GM19240 (cell line): ENCODE data around the gene IL17B.
A peak's percentile ranks its signal among the peaks of the same experiment; 100 is the strongest.

ENCODE experiments used
- DNase-seq: peaks from one replicate; pipeline ENCODE4 v3.0.0; 2011; ENCODE audit warnings: low spot score; ENCODE audit not compliant: insufficient read length

IL17B gene

DNA sequence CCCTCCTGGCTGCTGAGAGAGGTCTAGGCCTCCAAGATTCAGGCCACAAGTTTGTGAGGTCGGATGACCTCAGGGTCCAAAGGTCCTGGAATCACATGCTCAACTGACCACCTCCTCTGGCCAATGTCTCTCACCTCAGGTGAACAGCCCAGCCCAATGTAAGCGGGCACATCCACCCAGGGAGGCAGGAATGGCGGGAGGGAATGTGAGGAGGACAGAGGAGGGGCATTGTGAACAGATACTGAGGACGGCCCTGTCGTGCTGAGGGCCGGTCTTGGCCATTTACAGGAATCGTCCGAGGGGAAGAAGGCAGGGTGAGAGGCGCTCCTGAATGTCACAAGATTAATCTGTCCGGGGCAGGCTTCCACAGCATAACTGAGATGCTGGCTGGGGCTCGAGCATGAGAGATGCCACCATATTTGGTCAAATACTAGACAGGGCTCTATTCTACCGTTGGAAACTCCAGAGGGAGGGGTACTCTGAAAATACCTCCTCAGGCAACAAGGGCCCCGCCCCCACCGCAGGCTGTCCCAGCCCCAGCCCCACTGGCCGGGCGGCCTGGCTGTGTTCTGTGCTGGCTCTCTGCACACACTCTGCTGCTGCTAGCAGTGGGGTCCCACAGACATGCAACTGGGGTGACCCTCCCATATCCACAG, 1.5 kb upstream of the IL17B start:
- no peak for DNase-seq

DNA sequence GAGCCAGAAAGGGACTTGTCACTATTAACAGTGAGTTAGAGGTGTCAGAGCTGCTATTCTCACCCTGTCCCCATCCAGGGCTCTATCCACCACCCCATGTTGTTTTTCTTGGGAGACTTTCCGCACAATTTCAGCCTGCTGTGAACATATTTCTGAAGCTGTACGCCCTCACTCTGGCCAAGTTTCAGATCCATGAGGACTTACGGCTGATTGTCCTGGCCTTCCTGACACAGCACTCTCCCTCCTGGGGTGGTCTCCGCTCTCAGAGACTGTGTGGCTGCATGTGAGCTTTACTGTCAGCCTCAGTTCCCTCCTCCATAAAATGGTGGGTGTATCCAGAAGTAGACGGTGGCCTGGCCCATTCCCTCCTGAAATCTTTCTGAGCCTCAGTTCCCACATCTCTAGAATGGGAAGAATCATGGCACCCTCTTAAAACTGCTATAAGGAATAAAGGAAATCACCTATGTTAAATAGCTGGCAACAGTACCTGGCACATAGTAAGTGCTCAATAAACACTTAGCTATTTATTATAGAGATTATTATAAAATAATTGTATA, 804 bp upstream of the IL17B start:
- DNase-seq: no peak

DNA sequence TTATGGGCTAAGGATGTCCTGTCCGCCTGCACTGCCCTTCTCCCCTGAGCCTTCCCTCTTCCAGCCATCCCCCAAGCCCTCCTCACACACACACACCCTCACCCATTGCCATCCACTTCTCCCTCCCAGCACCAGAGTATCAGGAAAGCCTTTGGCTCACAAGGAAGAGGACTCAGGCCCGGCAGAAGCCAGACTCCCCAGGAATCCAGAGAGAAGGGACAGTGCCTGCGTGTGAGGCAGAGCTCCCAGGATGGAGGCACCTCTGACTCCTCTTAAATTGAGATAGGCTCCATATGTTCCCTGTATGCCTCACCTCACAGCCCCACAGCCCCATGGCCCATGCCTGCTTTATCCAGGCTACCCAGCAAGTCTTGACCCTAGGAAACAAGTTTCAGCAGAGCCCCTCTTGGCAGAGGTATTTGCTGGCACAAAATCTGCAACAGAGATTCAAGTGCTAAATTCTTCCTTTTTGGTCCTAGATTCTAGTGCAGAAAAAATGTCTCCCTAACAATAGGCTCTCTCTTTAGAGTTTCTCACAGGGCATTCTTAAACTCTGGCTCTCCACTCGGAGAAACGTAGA, 761 bp downstream of the IL17B start:
- DNase-seq: no peak

DNA sequence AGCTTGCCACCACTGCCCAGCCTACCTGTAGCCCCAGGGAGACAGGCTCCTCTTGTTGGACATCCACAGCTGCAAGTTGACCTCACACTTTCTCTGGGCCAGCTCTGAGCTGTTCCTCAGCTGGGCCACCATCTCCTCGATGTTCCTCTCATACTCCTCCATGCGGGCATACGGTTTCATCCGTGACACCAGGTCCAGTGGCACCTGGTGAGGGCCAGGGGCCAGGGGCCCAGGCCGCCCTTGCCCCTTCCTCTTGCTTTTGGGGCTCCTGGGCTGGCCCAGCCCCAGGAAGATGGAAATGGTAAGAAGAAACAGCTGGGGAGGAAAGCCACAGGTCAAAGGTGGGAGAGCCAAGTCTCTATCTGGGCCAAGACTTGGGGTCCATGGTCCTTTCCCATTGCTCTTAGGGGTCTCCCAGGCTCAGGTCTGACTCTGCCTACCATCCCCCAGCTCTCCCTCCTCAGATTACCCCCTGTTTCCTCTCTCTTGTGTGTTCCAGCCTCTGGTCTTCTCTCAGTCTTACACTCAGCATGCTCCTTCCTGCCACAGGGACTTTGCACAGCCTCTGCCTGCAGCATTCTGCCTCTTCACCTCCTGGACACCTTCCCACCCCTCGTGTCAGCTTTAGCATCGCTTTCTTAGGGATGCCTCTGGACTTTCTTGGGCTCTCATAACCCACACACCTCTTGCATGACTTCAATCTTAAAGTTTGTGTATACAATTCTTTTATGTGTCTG, 2.2 kb downstream of the IL17B start:
- no peak for DNase-seq

DNA sequence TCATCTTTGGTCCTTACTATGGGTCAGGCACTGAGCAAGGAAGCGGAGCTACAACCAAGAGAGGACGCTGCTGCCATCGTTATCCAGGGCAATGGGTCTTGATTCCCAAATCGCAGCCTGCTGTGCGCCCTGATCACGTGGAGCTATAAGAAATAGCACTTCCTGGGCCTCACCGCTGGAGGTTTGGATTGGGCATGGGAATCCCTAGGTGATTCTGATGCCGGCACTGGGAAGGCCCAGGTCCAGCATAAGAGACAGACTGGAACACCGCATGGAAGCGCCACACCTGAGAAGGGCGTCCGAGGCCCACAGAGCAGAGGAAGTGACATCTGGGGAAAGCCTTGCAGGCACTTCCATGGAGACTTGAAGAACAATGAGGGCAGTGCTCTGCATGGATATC, 3.0 kb downstream of the IL17B start:
- DNase-seq: no peak

DNA sequence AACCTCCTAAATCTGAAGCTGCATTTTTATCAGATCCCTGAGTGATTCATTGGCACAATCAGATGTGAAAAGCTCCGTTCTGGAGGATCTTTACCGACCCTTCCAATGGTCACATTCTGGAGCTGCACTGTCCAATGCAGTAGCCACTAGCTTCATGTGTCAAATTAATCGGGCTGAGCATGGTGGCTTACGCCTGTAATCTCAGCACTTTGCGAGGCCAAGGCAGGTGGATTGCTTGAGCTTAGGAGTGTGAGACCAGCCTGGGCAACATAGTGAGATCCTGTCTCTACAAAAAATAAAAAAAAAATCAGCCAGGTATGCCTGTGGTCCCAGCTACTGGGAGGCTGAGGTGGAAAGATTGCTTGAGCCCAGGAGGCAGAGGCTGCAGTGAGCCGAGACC, 3.7 kb downstream of the IL17B start:
- DNase-seq: no peak

DNA sequence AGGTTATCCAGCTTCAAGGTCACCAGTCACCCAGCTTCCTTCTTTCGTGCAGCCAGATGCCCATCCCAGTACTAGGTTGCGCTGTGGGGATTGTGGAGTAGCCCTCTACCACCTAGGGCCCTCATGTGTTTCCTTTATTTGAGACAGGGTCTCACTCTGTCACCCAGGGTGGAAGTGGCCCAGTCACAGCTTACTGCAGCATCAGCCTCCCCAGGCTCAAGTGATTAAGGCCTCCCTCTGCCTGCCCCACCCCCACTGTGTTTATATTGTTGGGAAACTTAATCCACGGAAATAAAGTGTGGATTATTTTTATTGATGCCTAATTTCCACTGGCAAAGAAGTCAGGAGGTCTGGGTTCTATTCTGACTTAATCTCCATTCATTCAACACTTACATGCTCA, 4.3 kb downstream of the IL17B start:
- no peak for DNase-seq

DNA sequence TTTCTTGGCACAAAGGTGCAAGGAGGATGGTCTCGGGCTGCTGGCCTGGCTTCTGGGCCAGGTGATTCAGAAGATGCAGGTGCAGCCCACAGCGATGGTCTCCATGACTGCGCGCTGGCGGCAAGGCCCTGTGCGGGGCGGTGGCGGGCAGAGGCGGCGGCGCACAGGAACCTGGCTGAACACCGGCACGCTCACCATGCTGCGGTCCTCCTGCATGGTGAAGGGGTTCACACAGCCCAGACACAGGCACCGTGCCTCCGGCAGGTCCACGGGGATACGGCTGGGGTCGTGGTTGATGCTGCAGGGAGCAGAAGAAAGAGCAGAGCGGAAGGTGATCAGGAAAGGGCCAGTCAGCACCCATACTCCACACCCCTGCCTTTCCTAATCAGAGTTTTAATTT, 4.8 kb downstream of the IL17B start:
- DNase-seq: no peak

DNA sequence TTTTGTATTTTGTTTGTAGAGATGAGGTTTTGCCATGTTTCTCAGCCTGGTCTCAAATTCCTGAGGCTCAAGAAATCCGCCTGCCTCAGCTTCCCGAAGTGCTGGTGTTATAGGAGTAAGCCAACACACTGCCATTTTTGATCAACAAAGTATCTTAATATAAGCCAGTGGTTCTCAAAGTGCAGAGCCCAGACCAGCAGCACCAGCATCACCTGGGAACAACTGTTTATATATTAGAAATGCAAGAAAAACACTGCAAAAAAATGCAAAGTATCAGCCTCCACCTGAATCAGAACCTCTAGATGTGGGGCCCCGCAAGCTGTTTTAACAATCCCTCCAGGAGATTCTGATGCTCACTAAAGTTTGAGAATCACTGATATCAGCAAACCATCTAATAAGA, 6.2 kb downstream of the IL17B start:
- no peak for DNase-seq

DNA sequence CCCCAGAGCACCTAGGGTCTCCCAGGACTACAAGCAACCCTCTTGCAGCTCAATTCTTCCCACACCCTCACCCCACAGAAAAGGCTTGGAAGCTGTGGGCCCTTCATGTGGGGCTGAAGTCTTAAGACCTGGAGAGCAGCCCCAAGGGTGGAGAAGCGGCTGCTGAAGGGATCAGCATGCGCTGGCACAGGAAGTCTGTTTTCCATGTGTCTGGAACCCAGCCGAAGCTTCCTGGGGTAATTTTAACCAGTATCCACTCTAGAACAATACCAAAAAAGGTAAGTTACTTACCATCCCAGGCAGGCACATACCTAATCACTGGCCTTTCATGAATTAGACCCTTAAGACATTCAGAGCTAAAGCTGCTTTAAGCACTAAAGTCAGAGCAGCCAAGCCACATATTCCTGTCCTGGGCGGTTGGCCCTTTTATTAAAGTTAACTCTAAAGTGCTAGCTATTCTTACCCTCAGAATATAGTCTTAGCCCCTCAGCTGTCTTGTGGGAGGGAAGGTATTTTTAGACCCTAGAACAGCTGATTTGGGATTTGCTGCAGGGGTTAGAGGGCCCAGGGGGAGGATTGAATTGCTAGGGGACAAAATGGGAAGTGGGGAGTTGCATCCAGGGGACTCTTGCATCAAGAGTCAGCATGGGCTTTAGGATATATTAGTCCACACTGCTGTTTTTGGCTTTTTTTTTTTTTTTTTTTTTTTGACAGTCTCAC, 6.9 kb downstream of the IL17B start:
- no peak for DNase-seq

DNA sequence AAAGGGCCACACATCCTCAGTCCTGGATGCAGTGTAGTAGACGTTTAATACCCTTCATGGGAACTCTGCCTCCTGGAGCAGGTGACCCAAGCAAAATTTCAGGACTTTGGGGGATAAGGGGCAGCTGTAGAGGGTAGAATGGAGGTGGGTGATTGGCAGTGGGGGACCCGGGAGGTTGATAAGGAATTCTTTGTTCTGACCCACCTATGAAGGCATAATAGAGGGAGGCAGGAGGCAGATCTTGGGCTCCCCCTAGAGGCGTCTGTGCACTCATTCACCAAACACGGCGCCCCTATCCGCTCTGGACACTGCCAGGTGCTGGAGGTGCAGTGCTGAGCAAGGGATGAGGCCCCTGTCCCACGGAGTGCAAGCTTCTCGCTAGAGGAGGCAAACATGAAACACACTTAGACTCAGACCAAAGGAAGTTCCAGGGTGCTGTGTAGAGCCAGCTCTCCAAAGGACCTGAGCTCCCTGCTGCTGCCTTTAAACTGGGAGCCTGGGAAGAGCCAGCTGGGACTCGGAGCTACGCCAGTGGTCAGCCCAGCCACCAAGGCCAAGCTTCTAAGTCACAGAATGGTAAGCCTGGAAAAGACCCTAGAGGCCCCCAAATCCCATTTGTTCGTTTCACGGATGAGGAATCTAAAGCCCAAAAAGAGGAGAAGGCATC, 7.7 kb downstream of the IL17B start:
- DNase-seq: peak; percentile 89

DNA sequence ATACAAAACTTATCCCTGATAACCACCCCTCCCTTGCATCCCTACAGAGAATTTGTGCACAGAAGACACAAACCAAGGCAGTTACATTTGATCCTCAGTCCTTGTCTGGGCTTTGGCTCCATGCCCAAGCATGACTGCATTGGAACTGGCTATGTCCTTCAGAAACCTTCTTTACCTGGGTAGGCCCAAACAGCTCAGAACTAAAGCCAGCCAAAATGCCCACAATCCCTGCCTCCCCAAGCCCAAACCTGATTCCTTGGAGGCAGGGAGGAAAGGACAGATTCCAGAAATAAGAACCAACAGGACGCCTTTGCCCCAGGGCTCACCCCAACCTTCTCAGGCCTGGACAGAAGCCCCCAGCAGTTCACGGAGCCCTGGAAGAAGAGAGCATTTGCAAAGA, 8.2 kb downstream of the IL17B start:
- no peak for DNase-seq

DNA sequence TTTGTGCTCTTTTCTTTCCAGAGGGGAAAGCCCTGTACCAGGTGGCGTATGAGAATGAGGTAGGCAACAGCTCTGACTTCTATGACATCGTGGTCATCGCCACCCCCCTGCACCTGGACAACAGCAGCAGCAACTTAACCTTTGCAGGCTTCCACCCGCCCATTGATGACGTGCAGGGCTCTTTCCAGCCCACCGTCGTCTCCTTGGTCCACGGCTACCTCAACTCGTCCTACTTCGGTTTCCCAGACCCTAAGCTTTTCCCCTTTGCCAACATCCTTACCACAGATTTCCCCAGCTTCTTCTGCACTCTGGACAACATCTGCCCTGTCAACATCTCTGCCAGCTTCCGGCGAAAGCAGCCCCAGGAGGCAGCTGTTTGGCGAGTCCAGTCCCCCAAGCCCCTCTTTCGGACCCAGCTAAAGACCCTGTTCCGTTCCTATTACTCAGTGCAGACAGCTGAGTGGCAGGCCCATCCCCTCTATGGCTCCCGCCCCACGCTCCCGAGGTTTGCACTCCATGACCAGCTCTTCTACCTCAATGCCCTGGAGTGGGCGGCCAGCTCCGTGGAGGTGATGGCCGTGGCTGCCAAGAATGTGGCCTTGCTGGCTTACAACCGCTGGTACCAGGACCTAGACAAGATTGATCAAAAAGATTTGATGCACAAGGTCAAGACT, 11.0 kb downstream of the IL17B start:
- DNase-seq: no peak

DNA sequence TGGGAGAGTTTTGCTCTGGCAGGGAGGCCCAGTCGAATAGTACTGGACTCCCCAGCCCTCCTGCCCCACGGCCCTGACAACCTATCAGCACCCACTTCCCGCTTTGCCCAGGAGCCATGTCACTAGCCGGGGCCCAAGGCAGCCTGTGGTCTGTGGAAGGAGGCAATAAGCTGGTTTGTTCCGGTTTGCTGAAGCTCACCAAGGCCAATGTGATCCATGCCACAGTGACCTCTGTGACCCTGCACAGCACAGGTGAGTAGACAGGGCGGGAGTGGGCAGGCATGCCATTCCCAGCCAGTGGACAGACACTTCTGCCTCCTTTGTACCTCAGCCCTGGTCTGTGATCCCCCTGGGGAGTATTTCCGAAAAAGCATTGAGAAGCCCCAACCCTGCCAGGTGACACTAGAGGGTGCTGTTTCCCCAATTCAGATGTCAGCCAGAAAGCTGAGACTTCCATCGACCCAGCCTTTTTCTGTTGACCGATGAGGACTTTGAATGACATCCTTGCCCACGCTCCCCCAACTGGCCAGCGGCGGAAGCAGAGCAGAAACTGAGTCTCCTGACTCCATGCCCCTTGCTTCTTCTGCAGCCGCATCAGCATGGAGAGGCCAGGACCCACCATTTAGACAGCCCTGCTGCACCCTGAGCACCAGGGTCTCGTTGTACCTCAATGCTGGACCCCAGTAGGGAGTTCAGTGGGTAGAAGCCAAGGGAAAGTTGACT, 11.7 kb downstream of the IL17B start:
- DNase-seq: peak; percentile 70

DNA sequence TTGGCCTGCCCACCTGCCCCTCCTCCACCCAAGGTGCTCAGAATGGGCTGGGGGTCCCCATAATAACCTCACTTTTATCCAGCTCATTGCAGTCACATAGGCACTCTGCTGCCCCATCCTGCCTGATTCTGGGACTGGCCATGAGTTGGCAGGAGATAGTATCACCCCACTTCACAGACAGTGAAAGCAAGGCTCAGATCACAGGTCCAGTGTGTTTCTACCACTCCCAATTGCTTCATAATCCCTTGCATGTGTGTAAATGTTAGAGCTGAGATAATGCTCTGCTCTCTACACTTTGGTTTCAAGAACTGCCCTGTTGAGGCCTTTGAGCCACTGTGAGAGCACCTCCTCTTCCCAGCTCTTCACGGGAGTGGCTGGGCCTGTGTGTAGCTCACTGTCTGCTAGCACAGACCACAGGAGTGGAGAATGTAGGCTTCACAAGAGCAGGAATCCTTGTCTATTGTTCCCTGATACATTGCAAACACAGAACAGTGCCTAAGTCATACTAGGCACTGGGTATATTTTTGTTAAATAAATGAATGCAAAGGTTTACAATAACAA, 12.8 kb downstream of the IL17B start:
- no peak for DNase-seq

DNA sequence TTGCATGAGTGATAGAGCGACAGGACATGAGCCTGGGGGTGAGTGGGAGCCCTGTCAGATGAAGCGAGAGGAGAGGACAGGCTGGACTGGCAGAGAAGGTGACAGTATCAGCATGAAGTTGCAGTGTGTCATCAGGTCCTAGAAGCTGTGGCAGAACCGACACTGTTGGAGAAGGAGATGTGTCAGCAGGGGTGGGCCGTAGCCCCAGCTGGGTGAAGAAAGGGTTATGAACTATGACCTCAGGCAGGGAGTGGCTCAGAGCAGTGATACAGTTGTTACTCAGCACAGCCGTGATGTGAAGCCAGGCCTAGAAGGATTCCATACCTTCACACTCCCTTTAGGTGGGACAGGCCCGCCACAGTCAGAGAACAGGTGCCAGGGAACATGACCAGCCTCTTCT, 13.7 kb downstream of the IL17B start:
- DNase-seq: no peak

DNA sequence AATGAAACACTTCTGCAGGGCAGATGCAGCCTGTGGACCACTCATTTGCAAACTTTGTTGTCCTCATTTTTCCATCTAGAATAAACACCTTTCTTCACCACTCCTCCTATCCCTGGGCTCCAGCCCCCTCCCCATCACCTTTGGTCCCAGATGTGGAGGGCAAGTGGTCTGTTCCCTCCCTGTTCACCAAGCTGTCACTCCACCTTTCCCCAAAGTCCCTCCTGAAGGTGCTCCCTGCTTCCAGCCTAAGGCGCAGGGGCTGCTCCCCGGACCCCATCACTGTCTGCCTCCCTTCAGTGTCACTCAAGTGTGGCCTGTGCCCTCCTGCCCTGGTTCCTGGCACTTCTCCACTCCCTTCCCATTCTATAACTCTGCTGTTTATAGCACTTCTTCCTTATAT, 14.4 kb downstream of the IL17B start:
- no peak for DNase-seq

DNA sequence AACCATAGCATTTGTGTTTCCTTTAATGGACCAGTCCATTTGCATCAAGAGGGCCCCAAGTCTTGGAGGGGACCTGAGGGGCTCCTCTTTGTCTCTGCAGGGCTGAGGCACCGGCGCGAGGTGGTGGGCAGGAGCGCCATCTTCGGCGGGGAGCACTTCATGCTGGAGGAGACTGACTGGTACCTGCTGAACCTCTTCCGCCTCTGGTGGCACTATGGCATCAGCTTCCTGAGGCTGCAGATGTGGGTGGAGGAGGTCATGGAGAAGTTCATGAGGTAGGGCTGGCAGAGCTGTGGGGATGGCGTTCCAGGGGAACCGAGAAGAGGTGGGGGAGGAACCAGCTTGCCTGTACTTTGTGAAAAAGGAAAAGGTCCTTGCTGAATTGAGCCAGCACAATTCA, 15.2 kb downstream of the IL17B start:
- no peak for DNase-seq

DNA sequence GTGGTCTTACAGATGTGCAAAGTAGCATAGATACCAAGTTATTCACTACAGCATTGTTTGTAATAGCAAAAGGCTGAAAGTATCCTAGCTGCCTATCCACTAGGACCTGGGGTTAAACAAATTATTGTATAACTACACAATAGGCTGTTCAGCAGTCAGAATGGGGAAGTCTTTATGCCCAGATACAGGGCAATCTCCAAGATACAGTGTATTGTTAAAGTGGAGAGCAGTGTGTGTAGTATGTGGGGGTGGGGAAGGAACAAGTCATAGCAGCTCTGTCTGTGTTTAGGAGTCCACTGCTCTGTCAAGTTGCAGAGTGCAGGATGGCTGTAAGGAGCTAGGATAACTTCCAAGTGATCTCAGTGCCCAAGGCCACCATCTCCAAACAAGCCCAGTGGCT, 15.7 kb downstream of the IL17B start:
- DNase-seq: no peak

DNA sequence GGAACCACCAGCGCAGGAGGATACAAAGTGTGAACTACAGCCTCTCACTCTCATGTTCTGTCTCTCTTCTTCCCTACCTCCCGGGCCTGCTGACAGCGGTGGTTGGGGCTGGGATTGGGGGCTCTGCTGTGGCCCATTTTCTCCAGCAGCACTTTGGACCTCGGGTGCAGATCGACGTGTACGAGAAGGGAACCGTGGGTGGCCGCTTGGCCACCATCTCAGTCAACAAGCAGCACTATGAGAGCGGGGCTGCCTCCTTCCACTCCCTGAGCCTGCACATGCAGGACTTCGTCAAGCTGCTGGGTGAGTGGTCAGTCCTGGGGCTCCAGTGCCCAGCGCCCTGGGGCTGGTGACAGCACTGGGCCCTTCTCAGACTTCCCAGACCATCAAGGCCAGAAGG, 16.6 kb downstream of the IL17B start:
- no peak for DNase-seq
